ENCODE results near the gene MOBP.

The MOBP gene

GRCh38 chr3:39548282-39548681 lies 80.8 kb downstream of the MOBP start:
- peak; percentile 75 for DNase-seq

- no peak for DNase-seq
These were observed 83.0 kb downstream of the MOBP start for GRCh38 chr3:39550354-39551051.
